ENCODE measurements around the gene PDE1C.

- TF ChIP-seq BHLHE40 (IDR thresholded peaks at IDR 0.05; ENCODE audit: borderline replicate concordance) (no peak), ZNF384 (IDR thresholded peaks at IDR 0.05) (no peak), TARDBP (IDR thresholded peaks at IDR 0.05) (no peak), HDGF (IDR thresholded peaks at IDR 0.05; ENCODE audit: borderline replicate concordance) (no peak), SP1 (IDR thresholded peaks at IDR 0.05) (no peak), FOXK2 (IDR thresholded peaks at IDR 0.05) (no peak), NFRKB (IDR thresholded peaks at IDR 0.05) (no peak), SUZ12 (IDR thresholded peaks at IDR 0.05) (no peak), ARNT (IDR thresholded peaks at IDR 0.05) (no peak), PKNOX1 (IDR thresholded peaks at IDR 0.05) (no peak), LEF1 (IDR thresholded peaks at IDR 0.05; ENCODE audit: borderline replicate concordance) (no peak), FOXM1 (IDR thresholded peaks at IDR 0.05; ENCODE audit: borderline replicate concordance) (no peak), CTBP1 (IDR thresholded peaks at IDR 0.05; ENCODE audit: borderline replicate concordance) (no peak)
Observed at GRCh38 chr7:31857172-31857571, 213.0 kb downstream of the PDE1C start.
